ENCODE measurements around the gene RHBDD1. TPM values are rescaled to one million over a fixed set of nuclear protein-coding genes. Genes with fewer than 3 reads are reported as not detected.

Gene RHBDD1
- total RNA-seq, 1 donor from 2014 or later, result 34.3 TPM

GRCh38 chr2:227036527-227036926 is 200.7 kb downstream of the RHBDD1 start:
- peaks cover 8% of the 10 kb centered on the region for H3K4me1 Mint-ChIP-seq
- H3K9me3 Mint-ChIP-seq, result no peaks in the 10 kb centered on the region
- no peaks in the 10 kb centered on the region for H3K36me3 Mint-ChIP-seq (ENCODE audit: low read depth)
- H3K4me3 Mint-ChIP-seq, result no peak overlapping the region
- H3K27me3 Mint-ChIP-seq (ENCODE audit: low read depth), result peaks cover 3% of the 10 kb centered on the region
- H3K27ac Mint-ChIP-seq (ENCODE audit: unreplicated experiment), result no peak overlapping the region
- DNase-seq (ENCODE audit: low read depth, low spot score), result no peak
- no peak for TF ChIP-seq CTCF (conservative IDR thresholded peaks at IDR 0.05)

GRCh38 chr2:227038550-227039189 is 202.8 kb downstream of the RHBDD1 start:
- H3K4me3 Mint-ChIP-seq, result no peak overlapping the region

GRCh38 chr2:227043981-227044380 is 208.1 kb downstream of the RHBDD1 start:
- H3K27ac Mint-ChIP-seq (ENCODE audit: unreplicated experiment), result no peak overlapping the region
- no peak for DNase-seq (ENCODE audit: low read depth, low spot score)

More at GRCh38 chr2:227038550-227039189, 202.8 kb downstream of the RHBDD1 start:
- no peak for TF ChIP-seq CTCF (conservative IDR thresholded peaks at IDR 0.05)
- DNase-seq (ENCODE audit: low read depth, low spot score), result no peak
- no peaks in the 10 kb centered on the region for H3K36me3 Mint-ChIP-seq (ENCODE audit: low read depth)
- peaks cover 8% of the 10 kb centered on the region for H3K4me1 Mint-ChIP-seq
- H3K9me3 Mint-ChIP-seq, result no peaks in the 10 kb centered on the region
- no peak overlapping the region for H3K27ac Mint-ChIP-seq (ENCODE audit: unreplicated experiment)
- peaks cover 3% of the 10 kb centered on the region for H3K27me3 Mint-ChIP-seq (ENCODE audit: low read depth)

More at GRCh38 chr2:227043981-227044380, 208.1 kb downstream of the RHBDD1 start:
- no peak overlapping the region for H3K4me3 Mint-ChIP-seq
- TF ChIP-seq CTCF (conservative IDR thresholded peaks at IDR 0.05), result no peak
- H3K27me3 Mint-ChIP-seq (ENCODE audit: low read depth), result no peaks in the 10 kb centered on the region
- H3K36me3 Mint-ChIP-seq (ENCODE audit: low read depth), result no peaks in the 10 kb centered on the region
- H3K9me3 Mint-ChIP-seq, result no peaks in the 10 kb centered on the region
- H3K4me1 Mint-ChIP-seq, result no peaks in the 10 kb centered on the region

Other genes starting within 250 kb of the RHBDD1 start
- gene IRS1, start 36.2 kb upstream of the RHBDD1 start, total RNA-seq, result 14.8 and 15.1 TPM in 2 replicates